ENCODE measurements around the gene CREB5. TPM values are rescaled to one million over a fixed set of nuclear protein-coding genes. Genes with fewer than 3 reads are reported as not detected.

The CREB5 gene
- total and polyA plus RNA-seq, 2 donors (not counting 3 experiments of a cell fraction or from before 2014, with no cell fraction given): 19.6 to 28.4 TPM

- no peaks in the 10 kb centered on the region for H3K9me3 ChIP-seq (replicated peaks; ENCODE audit: control insufficient read depth, insufficient read depth, low read length)
- POLR2A ChIA-PET: no interaction called here
- H3K79me2 ChIP-seq (ENCODE audit: control insufficient read depth, insufficient read depth, low read length): no peaks in the 10 kb centered on the region
- no peak overlapping the region for H3K4me3 ChIP-seq (replicated peaks in 1 of 3; ENCODE audit: insufficient read depth in 1 of 3, low read depth in 1 of 3, low read length in 3 of 3)
- no peaks in the 10 kb centered on the region for H4K20me1 ChIP-seq (replicated peaks; ENCODE audit: control insufficient read depth, extremely low read depth, insufficient read depth, low read length)
- intact Hi-C loops (cut with micrococcal nuclease): no loop called here
- no peak for FAIRE-seq
- dilution Hi-C loops (cut with MboI; ENCODE audit: extremely low pct_ligation_motif_present, low sequenced_read_pairs): no loop called here
- BruUV-seq (replicated peaks): no TSS peak
- H3K27me3 ChIP-seq (ENCODE audit: control insufficient read depth in 2 of 2, insufficient read depth in 2 of 2, low read length in 2 of 2): no peaks in the 10 kb centered on the region
- H3K36me3 ChIP-seq (ENCODE audit: control insufficient read depth in 2 of 2, extremely low read depth in 1 of 2, insufficient read depth in 2 of 2, low read length in 2 of 2): no peaks in the 10 kb centered on the region
- H3K4me2 ChIP-seq (ENCODE audit: insufficient read depth, low read length): no peak overlapping the region
- H3K9me1 ChIP-seq (replicated peaks; ENCODE audit: control insufficient read depth, extremely low read depth, insufficient read depth, low read length): no peaks in the 10 kb centered on the region
- no peak overlapping the region for H2AFZ ChIP-seq (ENCODE audit: low read depth, low read length)
- H3K4me1 ChIP-seq (ENCODE audit: control insufficient read depth, extremely low read depth, insufficient read depth, low read length): no peaks in the 10 kb centered on the region
- CTCF ChIA-PET: no interaction called here
- TF ChIP-seq GATA2 (IDR thresholded peaks at IDR 0.05; ENCODE audit: insufficient read depth, insufficient read length, low read depth, low read length): no peak
- no peak for TF ChIP-seq MYC (IDR thresholded peaks at IDR 0.05; ENCODE audit: low read depth, low read length)
- TF ChIP-seq FOS (IDR thresholded peaks at IDR 0.05; ENCODE audit: borderline replicate concordance, insufficient read depth, low read length): no peak
- no peak for TF ChIP-seq JUN (IDR thresholded peaks at IDR 0.05; ENCODE audit: borderline replicate concordance, insufficient read depth, insufficient read length, low read depth)
- TF ChIP-seq POLR2AphosphoS5 (IDR thresholded peaks at IDR 0.05; ENCODE audit: insufficient read depth, low read depth, low read length): no peak
- no peak for TF ChIP-seq EZH2 (IDR thresholded peaks at IDR 0.05; ENCODE audit: borderline replicate concordance, low read depth, low read length, severe bottlenecking)
- TF ChIP-seq MAX (IDR thresholded peaks at IDR 0.05; ENCODE audit: insufficient read depth, insufficient read length): no peak
- TF ChIP-seq POLR2A (IDR thresholded peaks at IDR 0.05; ENCODE audit: low read depth, low read length): no peak
- no peak for TF ChIP-seq CTCF (IDR thresholded peaks at IDR 0.05; ENCODE audit: extremely low read depth in 1 of 2, insufficient read depth in 1 of 2, low read depth in 1 of 2, low read length in 2 of 2)
- H3K9ac ChIP-seq (replicated peaks; ENCODE audit: extremely low read depth, insufficient read depth, low read length): no peak overlapping the region
- no peak for DNase-seq (ENCODE audit: low read depth, low spot score)
- H3K27ac ChIP-seq (ENCODE audit: insufficient read depth, low read depth, low read length): no peak overlapping the region
Observed at GRCh38 chr7:28493477-28493876, 81.2 kb downstream of the CREB5 start.

Data from endothelial cell of umbilical vein (primary cell).